Superior temporal gyrus (tissue), 1 donor: ENCODE results near the gene KCNH6.

Experiments
- DNase-seq: peaks from one replicate; pipeline ENCODE4 v3.0.0-alpha.2; 2016; ENCODE audit errors: extremely low spot score

KCNH6 gene

DNA sequence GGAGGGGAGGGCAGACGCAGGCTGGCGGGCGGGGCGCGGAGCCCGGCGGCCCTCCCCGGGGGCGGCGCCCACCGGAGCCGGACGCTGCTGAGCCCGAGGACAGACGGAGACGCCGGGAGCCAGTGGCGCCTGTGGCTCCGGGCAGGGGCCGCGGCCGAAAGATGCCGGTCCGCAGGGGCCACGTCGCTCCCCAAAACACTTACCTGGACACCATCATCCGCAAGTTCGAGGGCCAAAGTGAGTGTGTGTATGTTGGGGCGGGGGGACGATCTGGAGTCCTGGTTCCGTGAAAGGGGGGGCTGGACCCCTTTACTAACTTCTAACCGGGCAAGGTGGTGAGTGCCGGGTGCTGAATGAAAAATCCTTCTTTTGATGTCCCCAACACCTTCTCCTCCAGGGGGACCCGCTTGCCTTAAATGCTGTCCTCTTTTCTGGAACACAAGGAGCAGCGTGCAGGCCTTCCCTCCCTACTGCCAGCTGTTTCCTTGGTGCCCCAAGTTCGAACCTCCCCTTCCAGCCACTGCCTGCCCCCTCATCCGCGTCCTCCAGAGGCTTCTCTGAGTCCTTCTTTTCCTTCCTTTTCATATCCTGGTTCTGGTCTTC lies at the start of gene KCNH6:
KCNH6 (plus strand) TSS at position 106 of the 603 bp plus-strand sequence; CDS start at position 162, 56 bp downstream.
- DNase-seq, result no peak

DNA sequence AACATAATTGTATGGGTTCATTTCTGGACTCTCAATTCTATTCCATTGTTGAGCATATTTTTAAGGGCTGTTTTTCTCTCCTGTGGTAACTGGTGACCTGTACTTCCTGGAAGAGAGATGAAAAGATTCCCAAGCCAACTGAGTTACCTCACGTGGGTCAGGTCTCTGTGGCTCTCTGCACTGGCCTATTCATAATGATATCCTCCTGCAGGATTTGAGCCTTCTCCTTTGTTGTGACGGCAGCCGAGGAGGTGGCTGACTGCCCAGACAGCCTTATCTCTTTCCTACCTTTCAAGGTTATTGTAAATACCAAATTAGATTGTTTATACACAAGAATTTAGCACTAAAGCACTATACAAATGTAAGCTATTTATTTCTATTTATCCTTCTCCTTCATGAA lies 49.0 kb upstream of the KCNH6 start:
- no peak for DNase-seq

GRCh38 chr17:63474586-63475460 lies 48.3 kb upstream of the KCNH6 start:
- no peak for DNase-seq

DNA sequence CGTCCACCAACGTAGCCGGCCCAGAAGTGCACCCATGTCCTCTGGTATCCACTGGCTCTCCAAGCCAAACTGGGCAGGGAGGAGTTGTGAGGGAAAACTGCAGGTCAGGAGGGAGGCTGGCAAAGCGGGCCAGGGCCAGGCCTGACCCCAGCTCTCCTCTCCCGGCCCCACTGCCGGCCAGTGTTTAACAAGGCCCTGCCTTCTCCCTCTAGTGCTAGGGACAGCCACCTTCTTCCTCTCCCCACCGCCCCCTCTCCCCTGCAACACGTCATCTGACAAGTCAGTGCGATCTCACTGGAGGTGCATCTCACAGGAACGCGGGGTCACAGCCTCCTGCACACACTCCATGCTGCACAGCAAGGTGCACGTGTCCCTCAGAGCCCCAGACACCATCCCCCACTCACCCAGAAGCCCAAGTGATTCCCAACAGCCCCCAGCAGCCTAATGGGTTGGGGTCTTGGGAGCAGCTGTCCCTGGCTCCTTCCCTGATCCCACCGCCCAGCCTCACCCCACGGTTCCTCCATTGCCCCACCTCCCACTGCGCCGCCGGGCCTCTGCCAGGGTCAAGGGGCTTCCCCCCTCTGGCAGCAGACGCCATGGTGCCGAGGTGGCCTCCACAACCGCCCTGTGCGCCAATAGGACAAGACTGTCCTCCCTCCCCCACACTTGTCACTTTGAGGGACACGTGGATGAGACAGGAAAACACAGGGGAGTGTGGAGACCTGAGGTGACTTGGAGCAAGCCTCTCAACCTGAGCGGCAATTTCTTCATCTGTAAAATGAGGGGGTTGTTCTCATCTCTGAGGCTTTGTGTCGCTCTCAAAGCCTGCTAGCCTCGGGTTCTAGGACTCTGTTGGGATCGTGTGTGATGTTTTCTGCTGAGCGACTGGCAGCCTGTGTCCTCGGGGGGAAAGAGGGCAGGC lies 47.4 kb upstream of the KCNH6 start:
- DNase-seq, result no peak

- DNase-seq, result no peak
Measured at GRCh38 chr17:63476459-63476853, 46.7 kb upstream of the KCNH6 start.

GRCh38 chr17:63476854-63477479 lies 46.2 kb upstream of the KCNH6 start, which contains the start of gene ACE:
Gene ACE, plus strand, starts transcription at chr17:63477061. Its CDS starts 34 bp downstream, at chr17:63477095.
- no peak for DNase-seq

- DNase-seq, result no peak
Measured at GRCh38 chr17:63477480-63478440, 45.4 kb upstream of the KCNH6 start.

DNA sequence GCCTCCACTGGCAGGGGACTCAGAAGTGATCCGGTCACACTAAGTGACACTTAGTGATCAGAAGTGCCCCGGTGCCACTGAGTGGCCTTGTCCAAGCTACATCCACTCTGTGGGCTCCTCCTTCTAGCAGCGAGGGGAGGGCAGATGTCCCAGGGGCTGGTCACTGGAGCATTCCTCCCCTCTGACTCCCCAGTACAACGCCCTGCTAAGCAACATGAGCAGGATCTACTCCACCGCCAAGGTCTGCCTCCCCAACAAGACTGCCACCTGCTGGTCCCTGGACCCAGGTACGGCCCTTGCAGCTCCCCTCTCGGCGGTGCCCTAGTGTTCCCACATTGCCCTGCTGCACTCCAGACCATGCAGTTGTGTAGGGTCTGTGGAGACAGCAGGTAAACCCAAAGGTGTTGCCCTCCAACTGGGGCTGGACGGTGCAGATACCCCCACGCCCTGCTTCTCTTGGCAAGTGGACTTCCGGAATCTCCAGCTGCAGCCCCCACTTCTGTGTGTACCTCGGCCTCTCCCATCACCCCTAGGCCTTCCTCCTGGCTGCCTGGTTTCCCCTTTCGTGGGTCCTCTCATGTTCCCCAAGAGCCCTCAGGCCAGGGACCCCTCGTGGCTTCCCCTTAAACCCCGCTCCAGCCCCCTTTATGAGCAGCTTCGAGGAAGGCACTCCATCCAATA lies 44.2 kb upstream of the KCNH6 start:
- DNase-seq, result peak; percentile 38

GRCh38 chr17:63479495-63480184 lies 43.5 kb upstream of the KCNH6 start:
- no peak for DNase-seq

DNA sequence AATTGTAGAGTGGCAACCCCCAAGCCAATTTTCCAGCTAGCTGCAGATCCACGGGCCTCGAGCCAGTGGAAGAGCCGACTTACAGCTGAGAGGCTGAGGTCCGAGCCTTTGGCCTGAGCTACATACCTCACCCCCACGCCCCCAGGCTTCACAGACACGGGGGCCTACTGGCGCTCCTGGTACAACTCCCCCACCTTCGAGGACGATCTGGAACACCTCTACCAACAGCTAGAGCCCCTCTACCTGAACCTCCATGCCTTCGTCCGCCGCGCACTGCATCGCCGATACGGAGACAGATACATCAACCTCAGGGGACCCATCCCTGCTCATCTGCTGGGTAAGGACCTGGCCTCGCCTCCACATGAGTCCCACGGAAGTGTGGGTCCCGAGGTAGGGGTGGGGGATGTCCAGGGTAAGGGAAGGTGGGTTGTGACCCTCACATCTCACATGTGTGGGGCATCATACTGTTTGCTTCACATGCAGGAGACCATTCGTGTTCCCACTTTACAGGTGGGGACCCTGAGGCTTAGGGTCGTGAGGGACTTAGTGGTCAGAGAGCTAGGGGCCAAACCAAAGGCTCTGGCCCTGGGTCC lies 42.9 kb upstream of the KCNH6 start:
- DNase-seq, result no peak

DNA sequence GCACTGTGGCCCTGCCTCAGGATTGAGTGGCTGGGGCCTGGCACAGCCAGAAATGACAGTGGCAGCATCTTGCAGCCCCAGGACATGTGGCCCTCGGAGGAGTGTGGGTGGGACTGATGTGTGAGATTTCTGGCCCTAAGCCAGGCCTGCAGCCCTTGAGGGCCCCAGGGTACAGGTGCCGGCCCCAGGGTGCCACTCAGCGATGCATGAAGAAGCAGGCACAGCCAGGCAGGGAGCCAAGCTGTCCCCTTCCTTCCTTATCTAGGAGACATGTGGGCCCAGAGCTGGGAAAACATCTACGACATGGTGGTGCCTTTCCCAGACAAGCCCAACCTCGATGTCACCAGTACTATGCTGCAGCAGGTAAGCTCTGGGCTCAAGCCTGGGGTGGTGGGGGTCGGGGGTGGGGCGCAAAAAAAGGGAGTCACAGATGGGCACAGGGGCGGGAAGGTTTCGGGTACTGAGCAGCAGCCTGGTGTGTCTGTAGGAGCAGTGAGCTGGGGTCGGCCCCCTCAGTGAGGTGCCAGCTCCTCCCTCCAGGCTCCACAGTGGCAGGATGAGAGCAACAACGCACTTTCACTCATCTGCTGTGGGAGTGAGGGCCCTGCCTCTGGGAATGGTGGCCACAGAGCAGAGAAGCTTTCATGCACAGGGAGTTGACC lies 42.2 kb upstream of the KCNH6 start:
- no peak for DNase-seq

- no peak for DNase-seq
Measured at GRCh38 chr17:63481488-63481870, 41.7 kb upstream of the KCNH6 start.

- DNase-seq, result no peak
Measured at GRCh38 chr17:63482509-63482908, 40.6 kb upstream of the KCNH6 start.

GRCh38 chr17:63483038-63483437 lies 40.1 kb upstream of the KCNH6 start:
- no peak for DNase-seq

- DNase-seq, result no peak
Measured at GRCh38 chr17:63483655-63484575, 39.2 kb upstream of the KCNH6 start.

DNA sequence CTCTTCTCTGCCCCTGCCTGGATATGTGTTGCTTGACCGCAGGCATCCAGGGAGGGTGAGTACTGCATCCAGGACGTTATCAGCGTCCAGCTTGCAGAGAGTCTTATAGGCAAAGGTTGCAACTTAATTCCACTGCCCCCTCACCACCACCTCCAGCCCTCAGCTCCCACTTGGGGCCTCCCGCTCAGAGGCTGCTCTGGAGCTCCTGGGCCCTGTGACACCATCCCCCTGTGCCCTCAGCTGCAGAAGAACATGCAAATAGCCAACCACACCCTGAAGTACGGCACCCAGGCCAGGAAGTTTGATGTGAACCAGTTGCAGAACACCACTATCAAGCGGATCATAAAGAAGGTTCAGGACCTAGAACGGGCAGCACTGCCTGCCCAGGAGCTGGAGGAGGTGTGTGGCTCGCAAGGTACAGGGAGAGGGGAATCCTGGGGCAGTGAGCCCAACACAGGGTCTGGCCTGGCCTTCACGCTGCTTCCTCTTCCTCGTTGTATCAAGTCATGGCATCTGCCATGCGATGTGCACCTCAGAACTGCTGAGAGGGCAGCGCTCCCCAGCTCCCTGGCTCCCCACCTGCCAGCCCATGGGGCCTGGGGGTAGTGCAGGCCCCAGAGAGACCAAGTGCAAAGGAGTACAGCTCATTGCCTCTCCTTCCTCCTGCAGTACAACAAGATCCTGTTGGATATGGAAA lies 36.7 kb upstream of the KCNH6 start:
- DNase-seq, result no peak

GRCh38 chr17:63487014-63487339 lies 36.2 kb upstream of the KCNH6 start:
- DNase-seq, result no peak
